Prostate gland (tissue), 1 donor: ENCODE results near the gene ARPC1A.

ENCODE experiments used
- POLR2A ChIP-seq: fragments of 450-650 bp; IDR thresholded peaks from one replicate; pipeline ENCODE4 v1.6.1; 2016; ENCODE audit warnings: antibody characterized with exemption, mild to moderate bottlenecking
- POLR2AphosphoS5 ChIP-seq: sonication (generic); formaldehyde crosslinking; IDR thresholded peaks from one replicate; pipeline ENCODE4 v1.6.1; 2017; ENCODE audit warnings: antibody characterized with exemption

DNA sequence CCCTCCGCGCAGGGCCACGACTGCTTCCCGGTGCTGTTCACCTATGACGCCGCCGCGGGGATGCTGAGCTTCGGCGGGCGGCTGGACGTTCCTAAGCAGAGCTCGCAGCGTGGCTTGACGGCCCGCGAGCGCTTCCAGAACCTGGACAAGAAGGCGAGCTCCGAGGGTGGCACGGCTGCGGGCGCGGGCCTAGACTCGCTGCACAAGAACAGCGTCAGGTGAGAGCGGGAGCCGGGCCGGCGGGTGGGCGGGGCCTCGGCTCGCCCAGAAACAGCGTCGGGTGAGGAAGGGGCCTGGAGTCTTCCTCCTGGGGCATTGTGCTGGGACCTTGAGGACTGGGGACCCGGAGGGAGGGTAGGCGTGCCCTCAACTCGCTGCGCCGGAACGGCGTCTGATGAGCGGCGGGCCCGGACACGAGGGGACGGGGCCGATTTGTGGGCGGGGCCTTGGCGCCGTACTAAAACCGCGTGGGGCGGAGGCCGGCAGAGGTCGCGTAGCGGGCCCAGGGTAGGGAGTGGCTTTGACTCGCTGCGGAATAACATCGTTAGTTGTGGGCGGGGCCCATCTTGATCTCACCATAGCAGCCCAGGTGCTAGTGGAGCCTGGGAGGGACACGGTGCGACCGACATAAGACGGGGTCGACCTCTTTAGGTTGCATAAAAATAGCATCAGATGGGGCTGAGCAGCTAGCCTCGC lies 67.1 kb downstream of the ARPC1A start:
- TF ChIP-seq POLR2A: peak; percentile 42
- TF ChIP-seq POLR2AphosphoS5: peak; percentile 69
